GM21526 (cell line): Measurements from ENCODE around the gene MARCO.

Experiments used
- ATAC-seq: cut with Tn5 transposase; IDR thresholded peaks from one replicate; pipeline ENCODE4 v1.9.1; 2021; ENCODE audit warnings: moderate library complexity; ENCODE audit not compliant: unreplicated experiment, low FRiP score

The MARCO gene, protein sequence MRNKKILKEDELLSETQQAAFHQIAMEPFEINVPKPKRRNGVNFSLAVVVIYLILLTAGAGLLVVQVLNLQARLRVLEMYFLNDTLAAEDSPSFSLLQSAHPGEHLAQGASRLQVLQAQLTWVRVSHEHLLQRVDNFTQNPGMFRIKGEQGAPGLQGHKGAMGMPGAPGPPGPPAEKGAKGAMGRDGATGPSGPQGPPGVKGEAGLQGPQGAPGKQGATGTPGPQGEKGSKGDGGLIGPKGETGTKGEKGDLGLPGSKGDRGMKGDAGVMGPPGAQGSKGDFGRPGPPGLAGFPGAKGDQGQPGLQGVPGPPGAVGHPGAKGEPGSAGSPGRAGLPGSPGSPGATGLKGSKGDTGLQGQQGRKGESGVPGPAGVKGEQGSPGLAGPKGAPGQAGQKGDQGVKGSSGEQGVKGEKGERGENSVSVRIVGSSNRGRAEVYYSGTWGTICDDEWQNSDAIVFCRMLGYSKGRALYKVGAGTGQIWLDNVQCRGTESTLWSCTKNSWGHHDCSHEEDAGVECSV

DNA sequence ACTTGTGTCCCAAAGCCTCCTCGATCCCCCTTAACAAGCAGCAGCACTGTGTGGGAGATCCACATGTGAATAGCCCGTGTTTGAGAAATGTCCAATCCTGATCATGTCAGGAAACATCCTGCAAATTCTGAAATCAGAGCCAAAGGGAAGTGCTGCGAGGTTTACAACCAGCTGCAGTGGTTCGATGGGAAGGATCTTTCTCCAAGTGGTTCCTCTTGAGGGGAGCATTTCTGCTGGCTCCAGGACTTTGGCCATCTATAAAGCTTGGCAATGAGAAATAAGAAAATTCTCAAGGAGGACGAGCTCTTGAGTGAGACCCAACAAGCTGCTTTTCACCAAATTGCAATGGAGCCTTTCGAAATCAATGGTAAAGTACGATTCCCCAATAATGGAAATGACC, at the start of gene MARCO:
Gene MARCO, plus strand, starts transcription at position 164 of the 400 bp plus-strand sequence. Its CDS starts 107 bp downstream, at position 271.
- no peak for ATAC-seq

DNA sequence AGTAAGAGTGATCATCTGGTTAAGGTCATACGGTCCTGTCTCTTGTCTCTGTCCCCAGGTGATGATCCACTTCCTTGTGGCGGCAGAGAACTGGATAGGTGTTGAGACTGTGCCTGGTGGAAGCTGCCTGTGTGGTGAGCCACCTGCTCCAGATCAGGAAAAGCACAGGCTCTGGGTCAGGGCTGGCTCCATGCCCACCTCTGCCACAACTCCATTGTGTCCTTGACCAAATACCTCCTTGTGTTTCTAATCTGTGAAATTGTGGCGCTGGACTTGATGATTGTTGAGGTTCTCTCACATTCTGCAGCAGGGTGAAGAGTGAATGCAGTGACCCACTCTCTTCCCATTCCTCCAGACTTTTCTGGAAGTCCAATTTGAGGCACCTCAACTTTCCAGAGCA, 48.9 kb upstream of the MARCO start:
- no peak for ATAC-seq

DNA sequence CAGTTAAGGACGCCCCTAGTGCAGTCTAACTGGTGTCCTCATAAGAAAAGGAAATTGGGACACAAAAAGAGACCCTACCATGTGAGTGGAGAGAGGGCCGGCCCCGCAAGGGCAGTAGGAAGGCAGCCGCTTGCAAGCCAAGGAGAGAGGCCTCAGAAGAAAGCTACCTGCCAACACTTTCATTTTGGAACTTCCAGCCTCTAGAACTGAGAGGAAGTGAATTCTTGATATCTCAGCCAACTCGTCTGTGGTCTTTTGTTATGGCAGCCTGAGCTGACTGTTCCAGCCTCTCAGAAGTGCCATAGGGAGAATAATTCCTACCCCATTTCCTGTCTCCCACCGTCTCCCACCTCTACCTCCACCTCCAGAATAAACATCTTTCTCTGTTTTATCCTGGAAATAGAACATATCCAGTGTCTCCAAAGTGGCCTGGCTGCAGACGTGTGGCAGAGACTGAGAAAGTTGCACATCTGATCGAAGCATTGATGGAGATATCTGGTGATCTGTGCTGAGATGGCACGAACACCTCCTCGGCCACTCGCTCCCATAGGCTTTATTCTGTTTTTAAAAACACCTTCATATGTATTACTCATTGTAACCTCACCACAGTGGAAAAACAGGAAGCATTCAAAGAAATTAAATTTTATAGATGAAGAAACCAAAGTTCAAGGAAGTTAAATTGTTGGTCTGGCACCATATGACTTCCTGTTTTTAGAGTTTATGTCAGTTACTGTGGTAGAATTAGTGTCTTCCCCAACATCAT, 39.5 kb upstream of the MARCO start:
- no peak for ATAC-seq

DNA sequence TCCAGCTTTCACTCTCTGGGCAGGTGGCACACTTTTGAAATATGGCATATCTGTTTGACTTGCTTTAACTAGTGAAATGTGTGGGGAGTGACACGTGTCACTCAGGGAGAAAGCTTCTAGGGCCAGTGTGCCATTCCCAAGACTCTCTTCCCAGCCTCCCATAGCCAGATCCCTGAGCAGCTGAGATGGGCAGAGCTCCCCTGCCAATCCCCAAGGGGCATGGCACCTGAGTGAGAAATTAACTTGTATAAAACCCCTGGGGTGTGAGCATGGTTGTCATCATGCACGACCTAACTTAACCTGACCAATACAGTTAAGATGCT, 39.0 kb upstream of the MARCO start:
- ATAC-seq, result no peak

DNA sequence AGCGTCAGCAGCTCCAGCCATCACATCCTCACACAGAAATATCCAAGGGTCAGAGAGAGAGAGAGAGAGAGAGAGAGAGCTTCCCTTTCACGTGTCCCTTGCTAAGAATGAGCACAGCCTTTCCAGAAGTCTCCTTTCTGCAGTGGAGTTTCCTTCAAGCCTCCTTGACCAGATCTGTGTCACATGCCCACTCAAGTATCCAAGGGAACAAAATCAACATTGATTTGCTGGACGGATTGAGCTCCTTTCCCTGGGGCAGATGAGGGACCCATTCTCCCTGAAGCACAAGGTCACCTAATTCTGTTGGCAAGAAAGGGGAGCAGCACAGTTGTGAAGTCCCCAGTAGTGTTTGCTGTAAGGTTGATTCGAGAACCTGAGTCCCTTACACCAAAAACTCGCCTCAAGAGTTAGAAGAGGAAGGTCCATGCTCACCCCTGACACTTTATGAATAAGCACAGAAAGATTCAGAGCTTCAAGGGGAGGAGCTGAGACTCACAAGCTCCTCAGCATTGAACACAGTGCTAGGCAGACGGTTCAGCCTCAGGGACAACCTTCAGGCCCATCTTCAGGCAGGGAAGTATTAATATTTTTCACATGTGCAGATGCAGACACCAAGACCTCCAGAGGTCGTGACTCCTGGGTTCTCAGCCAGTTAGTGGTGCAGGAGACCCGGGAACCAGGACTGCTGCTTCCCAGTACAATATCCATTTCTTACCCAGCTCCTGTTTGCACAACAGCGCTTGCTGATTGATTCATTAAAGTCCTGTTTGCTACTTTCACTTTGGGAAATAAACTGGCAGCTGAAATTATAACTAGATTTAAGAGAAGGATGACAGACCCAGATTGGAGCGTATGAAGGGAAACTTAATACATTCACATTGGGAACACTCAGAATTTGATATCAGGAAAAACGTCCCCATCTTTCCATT, 38.2 kb upstream of the MARCO start:
- ATAC-seq, result no peak

DNA sequence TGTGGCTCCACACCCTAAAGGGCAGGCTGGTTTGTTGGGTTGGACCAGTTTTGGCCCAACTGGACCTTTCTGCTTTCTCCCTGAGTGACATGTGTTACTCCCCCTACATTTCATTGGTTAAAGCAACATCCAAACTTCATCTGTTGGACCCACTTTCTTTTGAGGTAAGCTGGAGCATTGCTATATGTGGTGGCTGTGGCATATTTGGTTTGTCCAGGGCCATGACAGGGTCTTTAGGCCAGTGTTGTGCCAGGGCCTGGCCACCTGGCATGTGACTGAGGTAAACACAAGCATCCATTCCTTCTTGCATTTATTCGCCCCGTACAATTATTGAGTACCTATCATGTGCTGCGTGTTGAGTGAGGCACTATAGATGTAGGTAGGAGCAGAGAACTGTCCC, 36.8 kb upstream of the MARCO start:
- no peak for ATAC-seq

DNA sequence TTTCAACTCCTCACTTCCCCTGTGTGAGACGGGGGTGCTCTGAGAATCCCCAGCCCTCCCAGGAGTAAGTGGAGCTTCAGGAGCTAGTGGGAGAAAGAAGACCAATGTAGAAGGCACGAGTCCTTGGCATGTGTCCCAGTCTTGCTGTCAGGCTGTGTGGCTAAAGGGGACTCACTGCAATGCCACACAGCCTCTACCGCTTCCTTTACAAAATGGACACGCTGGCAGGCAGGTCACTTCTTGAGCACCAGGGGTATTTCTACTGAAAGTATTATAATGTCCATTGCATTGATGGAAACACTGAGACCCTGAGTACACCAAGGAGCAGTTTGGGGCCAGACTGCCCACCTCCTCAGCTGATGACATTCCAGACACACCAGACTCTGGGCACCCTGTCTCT, 35.8 kb upstream of the MARCO start:
- ATAC-seq, result no peak

DNA sequence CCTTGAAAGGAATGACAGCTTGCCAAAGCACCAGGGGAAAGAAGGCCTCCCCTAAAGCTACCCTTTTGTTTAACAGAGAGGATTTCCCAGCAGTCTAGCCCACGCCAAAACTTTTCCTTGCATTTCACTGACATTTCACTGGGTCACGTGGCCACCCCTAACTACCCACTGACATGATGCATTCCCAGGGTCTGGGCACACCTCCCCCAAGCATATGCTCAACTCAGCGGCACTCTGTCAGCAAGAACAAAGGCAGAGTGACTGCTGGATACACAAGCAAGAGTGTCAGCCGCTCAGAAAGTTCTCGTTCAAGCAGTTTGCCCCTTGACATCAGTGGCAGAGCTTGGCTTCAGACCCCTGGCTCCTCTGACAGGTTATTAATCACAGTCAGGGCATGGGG, 34.2 kb upstream of the MARCO start:
- no peak for ATAC-seq

DNA sequence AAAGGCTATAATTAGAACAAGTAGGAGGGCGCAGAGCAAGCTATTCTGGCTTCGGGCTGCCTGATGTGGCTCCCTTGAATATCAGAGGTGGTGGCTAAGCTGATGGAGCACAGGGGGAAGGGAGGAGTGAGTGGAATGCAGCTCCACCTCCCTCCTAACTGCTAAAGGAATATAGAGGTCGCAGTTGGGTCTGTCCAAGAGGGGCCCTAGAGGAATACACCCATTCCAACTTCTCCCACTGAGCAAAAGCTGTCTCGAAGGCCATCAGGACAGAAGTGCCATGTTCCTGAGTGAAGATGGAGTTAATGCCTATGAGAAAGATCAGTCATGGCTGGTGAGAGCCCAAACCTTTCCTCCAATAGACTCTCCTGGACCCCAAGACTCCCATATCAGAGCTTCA, 32.8 kb upstream of the MARCO start:
- no peak for ATAC-seq

DNA sequence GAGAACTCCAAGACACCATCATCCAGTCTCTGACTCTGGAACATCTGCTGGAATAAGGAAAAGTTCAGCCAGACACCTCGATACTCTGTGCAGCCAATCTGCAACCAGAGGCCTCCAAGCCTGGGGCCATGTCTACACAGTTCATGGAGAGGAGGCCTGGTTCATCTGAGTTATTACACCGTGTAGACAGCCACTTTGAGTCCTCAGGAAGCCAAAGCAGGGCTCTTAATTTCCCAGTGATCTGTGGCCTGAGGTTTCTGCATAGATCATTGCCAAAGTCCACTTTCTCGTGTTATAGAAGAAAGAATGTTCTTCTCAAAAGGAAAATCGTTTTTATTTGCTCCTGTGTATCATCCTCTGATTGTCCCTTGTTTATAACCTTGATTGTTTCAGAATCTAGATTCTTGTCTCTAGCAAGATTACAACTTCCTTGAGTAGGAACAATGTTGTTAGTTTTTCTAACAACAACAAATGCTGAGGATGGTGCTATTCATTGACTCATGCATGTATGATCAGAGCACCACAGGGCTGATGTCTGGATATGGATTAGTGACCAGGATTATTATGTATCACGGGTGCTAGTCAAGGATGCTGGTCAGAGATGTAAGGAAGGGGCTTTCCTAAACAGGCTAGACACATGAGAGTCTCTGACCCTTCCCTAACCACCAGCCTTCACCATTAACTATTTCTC, 30.7 kb upstream of the MARCO start:
- ATAC-seq, result no peak

DNA sequence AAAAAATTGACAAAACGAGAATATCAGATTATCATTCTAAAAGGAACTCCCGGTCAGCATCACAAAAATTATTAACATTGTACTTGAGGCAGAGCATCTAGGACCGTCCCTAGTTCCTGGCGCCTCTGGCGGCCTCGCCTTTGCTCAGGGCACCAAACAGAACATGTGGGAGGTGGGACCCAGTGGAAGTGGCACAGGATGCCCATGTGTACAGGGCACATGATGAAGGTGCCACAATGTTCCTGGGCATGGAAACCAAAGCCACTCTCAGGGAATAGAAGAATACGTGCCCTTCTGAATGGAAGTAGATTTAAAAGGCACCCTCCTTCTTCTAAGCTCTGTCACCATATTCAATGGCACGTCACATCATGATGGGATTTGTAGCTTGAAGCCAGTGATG, 30.1 kb upstream of the MARCO start:
- ATAC-seq, result no peak

DNA sequence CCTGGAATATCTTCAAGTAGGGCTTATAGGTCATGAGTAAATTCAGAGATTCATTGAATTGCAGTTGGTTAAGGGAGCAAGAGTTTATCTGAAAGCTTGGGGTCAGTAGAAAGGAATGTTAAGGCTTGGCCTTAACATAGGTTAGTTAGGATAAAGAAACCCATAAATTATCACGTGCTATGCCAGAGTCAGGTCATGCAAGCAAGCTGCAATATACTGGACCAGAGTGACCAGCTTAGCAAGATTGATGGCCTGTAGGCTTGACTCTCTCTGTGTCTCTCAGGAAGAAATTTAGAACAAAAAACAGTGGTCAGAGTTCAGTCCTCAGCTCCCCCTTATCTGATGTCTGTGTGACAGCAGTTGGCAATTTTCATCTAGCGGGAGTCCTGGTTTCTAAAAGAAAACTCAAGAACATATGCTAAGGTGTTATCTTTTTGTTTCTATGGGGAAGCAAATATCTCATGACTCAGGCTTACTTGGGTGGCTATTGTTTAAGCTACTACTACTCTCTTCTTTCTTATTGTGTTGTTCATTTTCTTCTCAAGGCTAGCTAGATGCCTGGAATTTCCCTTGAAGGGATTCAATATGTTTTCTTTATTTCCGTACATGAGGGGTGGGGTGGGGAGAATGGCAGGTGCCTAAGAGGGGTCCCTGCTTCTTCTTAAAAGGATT, 28.7 kb upstream of the MARCO start:
- no peak for ATAC-seq

DNA sequence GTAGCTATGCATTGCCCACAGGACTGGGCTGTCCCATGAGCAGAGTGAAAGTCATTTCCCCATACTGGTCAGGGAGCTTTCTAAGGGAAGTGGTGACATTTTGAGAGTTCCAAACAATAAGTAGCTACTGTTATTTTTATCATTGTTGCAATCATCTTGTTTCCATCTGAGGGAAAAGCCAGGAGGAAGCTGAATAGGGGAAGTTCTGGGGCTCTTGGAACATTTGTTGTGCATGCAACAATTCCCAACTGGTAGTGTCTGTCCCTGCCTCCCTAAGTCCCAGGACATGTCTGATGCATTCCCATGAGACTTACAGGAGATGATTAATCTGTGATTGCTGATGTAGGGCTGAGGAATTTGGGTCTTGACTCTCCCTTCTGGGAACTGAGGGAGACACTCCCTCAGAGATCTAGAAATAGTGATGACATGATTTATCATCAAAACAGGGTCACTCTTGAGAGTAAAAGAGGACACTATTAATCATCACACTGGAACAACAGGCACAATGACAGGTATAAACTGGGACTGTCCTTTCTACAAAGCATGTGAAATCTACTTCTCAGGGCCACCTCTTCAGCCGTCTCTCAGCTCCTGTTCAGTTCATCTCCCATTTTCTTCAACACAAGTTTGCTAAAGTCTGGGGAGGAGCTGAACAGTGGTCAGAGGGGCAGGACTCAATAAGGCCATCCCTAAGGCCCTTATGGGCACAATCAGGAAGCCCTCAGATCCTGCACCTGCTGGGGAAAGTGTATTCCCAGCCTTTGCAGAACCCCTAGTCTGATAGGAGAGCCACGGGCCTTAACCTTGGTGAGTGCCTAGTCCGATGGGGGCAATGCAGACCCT, 28.0 kb upstream of the MARCO start:
- ATAC-seq, result no peak

DNA sequence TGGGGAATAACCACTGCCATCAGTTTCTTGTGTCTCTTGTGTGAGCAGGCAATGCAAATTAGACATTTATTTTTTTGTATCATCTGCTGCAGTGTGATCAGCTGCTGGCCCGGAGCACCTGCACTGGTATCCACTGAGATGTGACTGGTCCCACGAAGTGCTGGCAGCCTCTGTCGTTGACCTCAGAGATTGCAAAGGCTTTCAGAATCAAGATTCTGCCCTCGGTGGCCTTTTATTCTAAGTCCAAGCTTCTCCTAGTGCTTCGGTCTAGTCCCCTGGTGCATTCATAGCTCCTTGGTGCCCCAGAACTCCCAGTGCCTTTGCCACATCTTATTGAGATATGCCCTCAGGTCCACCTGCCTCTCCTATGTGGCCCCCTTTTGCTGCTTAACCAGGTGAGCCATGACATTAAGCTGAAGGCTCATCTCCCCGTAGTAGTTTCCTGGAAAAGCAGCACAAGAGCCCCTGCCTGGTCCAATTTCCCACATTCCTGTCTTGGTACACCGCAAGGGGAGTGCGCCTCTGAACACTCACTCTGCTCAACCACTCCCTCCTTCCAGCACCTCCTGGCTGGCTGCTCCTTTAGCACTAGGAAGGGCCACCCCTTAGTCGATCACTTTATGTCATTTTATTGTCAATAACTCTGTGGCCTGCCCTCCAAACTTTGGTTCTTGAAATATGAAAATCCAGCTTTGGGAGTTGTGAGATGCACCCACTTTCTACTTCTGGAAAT, 27.1 kb upstream of the MARCO start:
- ATAC-seq, result no peak

DNA sequence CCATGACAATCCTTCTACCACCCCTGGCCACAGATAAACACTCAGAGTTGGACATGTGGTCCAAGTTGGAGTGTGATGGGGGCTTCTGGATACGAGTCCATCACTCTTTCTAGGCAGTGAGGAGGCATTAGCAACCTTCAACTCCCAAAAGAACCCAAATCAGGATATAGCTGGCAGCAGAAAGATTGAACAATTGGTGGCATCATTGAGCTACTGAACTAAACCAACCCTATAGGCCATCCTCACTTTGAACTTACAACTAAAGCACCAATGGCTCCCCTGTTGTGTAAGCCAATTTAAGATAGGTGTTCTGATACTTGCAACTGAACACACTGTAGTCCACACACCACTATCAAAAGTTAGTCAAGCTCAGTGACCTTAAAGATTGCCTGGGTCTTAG, 24.0 kb upstream of the MARCO start:
- ATAC-seq, result no peak

DNA sequence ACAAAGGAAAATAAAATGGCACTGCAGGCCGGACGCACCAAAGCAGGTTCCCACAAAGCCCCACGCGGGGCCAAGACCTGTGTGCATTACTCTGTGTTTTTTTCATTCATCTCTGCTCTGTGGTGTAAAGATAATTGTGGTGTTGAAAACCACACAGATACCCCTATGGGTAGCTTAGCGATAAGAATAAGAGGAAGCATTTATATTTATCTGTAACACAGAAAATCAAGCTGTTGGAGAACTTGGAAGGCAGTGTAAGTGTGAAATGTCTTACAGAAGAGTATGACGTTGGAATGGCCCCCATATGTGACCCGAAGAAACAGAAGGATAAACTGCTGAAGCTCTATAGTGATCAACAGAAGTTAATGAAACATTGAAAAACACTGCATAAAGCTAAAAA, 20.3 kb upstream of the MARCO start:
- ATAC-seq, result no peak

DNA sequence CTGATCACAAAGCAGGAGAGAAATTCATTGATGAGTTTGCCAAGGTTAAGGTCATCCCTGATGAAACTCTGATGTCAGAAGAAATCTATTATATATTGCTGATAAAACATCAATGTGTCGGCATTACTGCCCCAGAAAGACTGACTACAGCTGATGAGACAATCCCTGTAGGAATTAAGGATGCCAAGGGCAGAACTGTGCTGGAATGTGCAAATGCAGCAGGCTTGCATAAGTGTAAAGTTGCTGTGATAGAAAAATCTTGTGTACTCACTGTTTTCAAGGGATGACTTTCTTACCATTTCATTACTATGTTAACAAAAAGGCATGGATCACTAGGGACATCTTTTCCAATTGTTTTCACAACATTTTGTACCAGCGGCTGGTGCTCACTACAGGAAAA, 19.7 kb upstream of the MARCO start:
- no peak for ATAC-seq

DNA sequence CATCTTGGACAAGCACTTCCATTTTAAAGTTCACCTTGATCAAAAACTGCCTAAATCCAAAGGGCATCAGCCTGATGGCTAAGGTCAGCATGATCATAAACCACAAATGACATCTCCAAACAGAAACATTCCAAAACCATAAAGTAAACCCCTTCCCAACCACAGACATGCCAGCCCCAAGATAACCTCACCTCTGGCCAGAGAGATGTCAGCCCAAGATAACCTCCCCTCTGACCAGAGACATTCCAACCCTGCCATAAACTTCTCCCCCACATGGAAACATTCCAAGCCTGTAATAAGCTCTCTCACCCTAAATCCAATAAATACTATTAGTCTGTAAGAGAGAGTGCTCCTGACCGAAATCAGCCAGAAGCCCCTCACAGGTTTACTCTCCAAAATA, 18.6 kb upstream of the MARCO start:
- ATAC-seq, result no peak
